MM.1S (cell line): Measurements from ENCODE around the gene PTRH1.

ENCODE experiments used
- CTCF ChIP-seq: fragments of 300-600 bp; sonication (generic); IDR thresholded peaks from 2 replicates; pipeline ENCODE4 v1.5.1; 2016; ENCODE audit warnings: antibody characterized with exemption, low read length, mixed read lengths
- EZH2 ChIP-seq: fragments of 300-600 bp; sonication (generic); optimal IDR thresholded peaks from 2 replicates; pipeline ENCODE3; 2017; ENCODE audit warnings: low read depth, mild to moderate bottlenecking, antibody characterized with exemption, low read length, mixed read lengths
- EZH2phosphoT487 ChIP-seq: fragments of 300-600 bp; sonication (generic); IDR thresholded peaks from 2 replicates; pipeline ENCODE4 v1.6.1; 2018; ENCODE audit warnings: antibody characterized with exemption, low read length

GRCh38 chr9:127733614-127734013 lies 18.2 kb upstream of the PTRH1 start:
- no peak for TF ChIP-seq CTCF
- no peak for TF ChIP-seq EZH2
- TF ChIP-seq EZH2phosphoT487 = no peak
